Measurements from ENCODE around the gene DBNDD1. TPM values are rescaled to one million over a fixed set of nuclear protein-coding genes. Genes with fewer than 3 reads are reported as not detected.
A peak's percentile ranks its signal among the peaks of the same experiment; 100 is the strongest.
"Not testable (repeated sequence)": the region's sequence is repeated elsewhere in the genome, so short reads cannot be mapped to it uniquely, and the experiment has no call there.

DBNDD1 gene
- total RNA-seq, 1 experiment from 2014 or later: 32.3 TPM

- BruUV-seq (replicated peaks); H3K4me3 ChIP-seq (ENCODE audit: low read depth in 2 of 2, low read length in 2 of 2); H3K27me3 ChIP-seq (ENCODE audit: control insufficient read depth, insufficient read depth, low read length); H3K4me1 ChIP-seq (ENCODE audit: control insufficient read depth, insufficient read depth, low read length); H3K36me3 ChIP-seq (ENCODE audit: control insufficient read depth, insufficient read depth, low read length); ATAC-seq; in situ Hi-C loops (cut with HindIII; ENCODE audit: low pct_unique_long_range_greater_than_20kb, low sequenced_read_pairs); POLR2A ChIA-PET; CTCF ChIA-PET; intact Hi-C loops (cut with micrococcal nuclease; ENCODE audit: unreplicated experiment); H3K9me3 ChIP-seq (ENCODE audit: control insufficient read depth, insufficient read depth, low read depth, low read length); DNase-seq (ENCODE audit: low read depth, low spot score): not testable (repeated sequence)
- peak overlapping the region; percentile 79 for H3K27ac ChIP-seq (ENCODE audit: low read length)
Observed at GRCh38 chr16:89995475-89996177, 23.6 kb downstream of the DBNDD1 start.

GRCh38 chr16:89994721-89995474 is 24.4 kb downstream of the DBNDD1 start:
- CTCF ChIA-PET; H3K4me3 ChIP-seq (ENCODE audit: low read depth in 2 of 2, low read length in 2 of 2); ATAC-seq; POLR2A ChIA-PET; in situ Hi-C loops (cut with HindIII; ENCODE audit: low pct_unique_long_range_greater_than_20kb, low sequenced_read_pairs); BruUV-seq (replicated peaks); H3K36me3 ChIP-seq (ENCODE audit: control insufficient read depth, insufficient read depth, low read length); intact Hi-C loops (cut with micrococcal nuclease; ENCODE audit: unreplicated experiment); DNase-seq (ENCODE audit: low read depth, low spot score); H3K4me1 ChIP-seq (ENCODE audit: control insufficient read depth, insufficient read depth, low read length); H3K27me3 ChIP-seq (ENCODE audit: control insufficient read depth, insufficient read depth, low read length); H3K9me3 ChIP-seq (ENCODE audit: control insufficient read depth, insufficient read depth, low read depth, low read length): not testable (repeated sequence)
- H3K27ac ChIP-seq (ENCODE audit: low read length): peak overlapping the region; percentile 79

- TF ChIP-seq REST (IDR thresholded peaks at IDR 0.05; ENCODE audit: insufficient read depth in 1 of 2, low read depth in 2 of 2, low read length in 1 of 2) (no peak), CTCF (IDR thresholded peaks at IDR 0.05) (no peak), POLR2AphosphoS5 (IDR thresholded peaks at IDR 0.05; ENCODE audit: low read depth, low read length) (no peak), SIN3A (IDR thresholded peaks at IDR 0.05; ENCODE audit: borderline replicate concordance, insufficient read depth, low read depth, low read length) (no peak)
- no peaks in the 10 kb centered on the region for H3K27me3 ChIP-seq (ENCODE audit: control insufficient read depth, insufficient read depth, low read length)
- ChIA-PET CTCF (no interaction called here), POLR2A (no interaction called here)
- in situ Hi-C loops (cut with HindIII; ENCODE audit: low pct_unique_long_range_greater_than_20kb, low sequenced_read_pairs) (no loop called here), intact Hi-C loops (cut with micrococcal nuclease; ENCODE audit: unreplicated experiment) (no loop called here)
- H3K4me3 ChIP-seq (ENCODE audit: low read depth in 2 of 2, low read length in 2 of 2): no peak overlapping the region
- no peak for DNase-seq (ENCODE audit: low read depth, low spot score)
- H3K4me1 ChIP-seq (ENCODE audit: control insufficient read depth, insufficient read depth, low read length): no peaks in the 10 kb centered on the region
- ATAC-seq: no peak
- BruUV-seq (replicated peaks): no TSS peak
- H3K36me3 ChIP-seq (ENCODE audit: control insufficient read depth, insufficient read depth, low read length): peaks cover 2% of the 10 kb centered on the region
- peak overlapping the region; percentile 79 for H3K27ac ChIP-seq (ENCODE audit: low read length)
- peaks cover 7% of the 10 kb centered on the region; the same call in 1 of the 2 replicates for H3K9me3 ChIP-seq (ENCODE audit: control insufficient read depth, insufficient read depth, low read depth, low read length)
Observed at GRCh38 chr16:89994389-89994720, 24.9 kb downstream of the DBNDD1 start.

All from Panc1 (cell line).